Neural cell (in vitro differentiated cells): ENCODE results near the gene ZNF578. TPM values are rescaled to one million over a fixed set of nuclear protein-coding genes. Genes with fewer than 3 reads are reported as not detected.

Source experiments
- H2AFZ ChIP-seq: fragments of 200-600, 300-800 bp; sonication (generic), shearing (Covaris generic); 2 replicates; pipeline ENCODE4 v1.6.0; 2014; ENCODE audit warnings: low read depth, mild to moderate bottlenecking, antibody characterized with exemption, low read length, moderate library complexity
- H3F3A ChIP-seq: fragments of 200-600 bp; shearing (Covaris generic); 2 replicates; pipeline ENCODE4 v1.6.1; 2016; ENCODE audit warnings: mild to moderate bottlenecking, moderate library complexity, mixed read lengths, antibody characterized with exemption, low read length; ENCODE audit not compliant: insufficient read depth, poor library complexity, severe bottlenecking
- H3K27ac ChIP-seq: fragments of 200-600, 300-800 bp; sonication (generic), shearing (Covaris generic); 2 replicates; pipeline ENCODE4 v1.5.1; 2014; ENCODE audit warnings: mild to moderate bottlenecking, low read length, moderate library complexity
- H3K27me3 ChIP-seq: fragments of 300-800, 200-600 bp; sonication (generic), shearing (Covaris generic); 2 replicates; pipeline ENCODE4 v1.6.0; 2014; ENCODE audit warnings: mild to moderate bottlenecking, low read depth, low read length, moderate library complexity; ENCODE audit not compliant: insufficient read depth
- H3K36me3 ChIP-seq: fragments of 300-800, 200-600 bp; sonication (generic), shearing (Covaris generic); 2 replicates; pipeline ENCODE4 v1.5.1; 2014; ENCODE audit warnings: mild to moderate bottlenecking, antibody characterized with exemption, low read length, moderate library complexity; ENCODE audit not compliant: insufficient read depth
- H3K4me2 ChIP-seq: fragments of 300-800, 200-600 bp; sonication (generic), shearing (Covaris generic); 2 replicates; pipeline ENCODE4 v1.6.0; 2014; ENCODE audit warnings: mild to moderate bottlenecking, low read length
- H3K4me3 ChIP-seq: fragments of 300-800, 200-600 bp; sonication (generic), shearing (Covaris generic); 2 replicates; pipeline ENCODE4 v1.5.1; 2014; ENCODE audit warnings: mild to moderate bottlenecking, low read length, moderate library complexity
- H3K79me2 ChIP-seq: fragments of 200-600 bp; shearing (Covaris generic); replicated peaks from 2 replicates; pipeline ENCODE4 v1.6.0; 2014; ENCODE audit warnings: mild to moderate bottlenecking, low read length, moderate library complexity; ENCODE audit not compliant: insufficient read depth
- H3K9ac ChIP-seq: fragments of 300-800, 200-600 bp; sonication (generic), shearing (Covaris generic); 2 replicates; pipeline ENCODE4 v1.6.1; 2016; ENCODE audit warnings: mild to moderate bottlenecking, low read length, mixed read lengths
- H3K9me2 ChIP-seq: fragments of 200-600 bp; shearing (Covaris generic); 2 replicates; pipeline ENCODE4 v1.6.1; 2016; ENCODE audit warnings: mild to moderate bottlenecking, low read length, mixed read lengths; ENCODE audit not compliant: insufficient read depth
- H3K9me3 ChIP-seq: fragments of 200-600, 300-800 bp; sonication (generic), shearing (Covaris generic); 2 replicates; pipeline ENCODE4 v1.6.1; 2016; ENCODE audit warnings: mild to moderate bottlenecking, mixed run types, low read length, moderate library complexity, mixed read lengths
- H4K20me1 ChIP-seq: fragments of 200-600 bp; shearing (Covaris generic); 2 replicates; pipeline ENCODE4 v1.6.1; 2016; ENCODE audit warnings: mild to moderate bottlenecking, mixed run types; ENCODE audit not compliant: insufficient read depth
- CTCF ChIP-seq: fragments of 450-650 bp; IDR thresholded peaks from 2 replicates; pipeline ENCODE4 v1.5.1; 2014; ENCODE audit warnings: antibody characterized with exemption, mild to moderate bottlenecking, moderate library complexity; ENCODE audit not compliant: poor library complexity, severe bottlenecking
- EP300 ChIP-seq: fragments of 450-650 bp; conservative IDR thresholded peaks from 2 replicates; pipeline ENCODE4 v1.6.1; 2014; ENCODE audit warnings: antibody characterized with exemption, mild to moderate bottlenecking, moderate library complexity; ENCODE audit not compliant: poor library complexity, severe bottlenecking
- EZH2 ChIP-seq: fragments of 200-600, 300-800 bp; shearing (Covaris generic), sonication (generic); IDR thresholded peaks from 2 replicates; pipeline ENCODE4 v1.6.1; 2014; ENCODE audit warnings: antibody characterized with exemption, low read length, borderline replicate concordance, mild to moderate bottlenecking; ENCODE audit not compliant: insufficient read depth, poor library complexity, severe bottlenecking
- MXI1 ChIP-seq: fragments of 450-650 bp; conservative IDR thresholded peaks from 2 replicates; pipeline ENCODE4 v1.6.1; 2014; ENCODE audit warnings: antibody characterized with exemption, mild to moderate bottlenecking; ENCODE audit not compliant: poor library complexity, severe bottlenecking
- POLR2AphosphoS5 ChIP-seq: IDR thresholded peaks from 2 replicates; pipeline ENCODE4 v1.6.1; 2012
- RAD21 ChIP-seq: fragments of 450-650 bp; conservative IDR thresholded peaks from 2 replicates; pipeline ENCODE4 v1.6.1; 2014; ENCODE audit warnings: antibody characterized with exemption, mild to moderate bottlenecking, moderate library complexity
- REST ChIP-seq: IDR thresholded peaks from 2 replicates; pipeline ENCODE4 v1.6.1; 2012; ENCODE audit warnings: borderline replicate concordance
- SMC3 ChIP-seq: fragments of 450-650 bp; conservative IDR thresholded peaks from 2 replicates; pipeline ENCODE4 v1.6.1; 2014; ENCODE audit warnings: antibody characterized with exemption, mild to moderate bottlenecking, moderate library complexity; ENCODE audit not compliant: poor library complexity
- TAF1 ChIP-seq: IDR thresholded peaks from 2 replicates; pipeline ENCODE4 v1.6.1; 2012; ENCODE audit warnings: low read depth
- polyA plus RNA-seq: library from polyadenylated mRNA; depleted of rRNA; stranded (reverse); fragments of >200 nt; gene quantifications from 2 replicates; pipeline ENCODE4 v1.2.3, GENCODE V29; 2014

ZNF578 gene
- polyA plus RNA-seq, 1 donor from 2014 or later: 0.47 TPM

- Histone ChIP-seq H3K9me2 (no peaks in the 10 kb centered on the region), H3F3A (no peaks in the 10 kb centered on the region), H3K27ac (no peak overlapping the region), H3K79me2 (no peaks in the 10 kb centered on the region), H4K20me1 (no peaks in the 10 kb centered on the region), H2AFZ (no peak overlapping the region), H3K4me3 (no peak overlapping the region), H3K9me3 (no peaks in the 10 kb centered on the region), H3K9ac (no peak overlapping the region), H3K27me3 (no peaks in the 10 kb centered on the region), H3K4me2 (no peak overlapping the region), H3K36me3 (no peaks in the 10 kb centered on the region)
- TF ChIP-seq EZH2 (no peak), CTCF (no peak), REST (no peak), SMC3 (no peak), RAD21 (no peak)
Measured at GRCh38 chr19:52542984-52543664, 89.8 kb downstream of the ZNF578 start.

- no peaks in the 10 kb centered on the region for H4K20me1 ChIP-seq
- H3F3A ChIP-seq: no peaks in the 10 kb centered on the region
- H3K4me2 ChIP-seq: no peak overlapping the region
- H3K79me2 ChIP-seq: no peaks in the 10 kb centered on the region
- TF ChIP-seq MXI1 (no peak), SMC3 (no peak), EP300 (no peak), RAD21 (no peak), REST (no peak), EZH2 (no peak), CTCF (no peak), POLR2AphosphoS5 (no peak), TAF1 (no peak)
- no peak overlapping the region for H3K27ac ChIP-seq
- peaks cover 8% of the 10 kb centered on the region for H3K9me3 ChIP-seq
- H3K9ac ChIP-seq: no peak overlapping the region
- peaks cover 15% of the 10 kb centered on the region for H3K36me3 ChIP-seq
- no peak overlapping the region for H2AFZ ChIP-seq
- H3K9me2 ChIP-seq: no peaks in the 10 kb centered on the region
- H3K4me3 ChIP-seq: no peak overlapping the region
- no peaks in the 10 kb centered on the region for H3K27me3 ChIP-seq
Measured at GRCh38 chr19:52554216-52554971, 101.0 kb downstream of the ZNF578 start.
